ENCODE results near the gene UNC5CL. TPM values are rescaled to one million over a fixed set of nuclear protein-coding genes. Genes with fewer than 3 reads are reported as not detected.

UNC5CL gene
- total and polyA plus RNA-seq, 2 of the 8 experiments (the other 6 are each of a cell fraction or from before 2014, with no cell fraction given) = 1.3 to 1.7 TPM

- TF ChIP-seq CTCF (IDR thresholded peaks at IDR 0.05; ENCODE audit: control extremely low read depth in 1 of 3, insufficient read depth in 1 of 3, low read depth in 1 of 3, low read length in 3 of 3) (peak; percentile 83 to 89 (median 85)), CBX5 (IDR thresholded peaks at IDR 0.05; ENCODE audit: low read depth, low read length) (no peak), RAD21 (IDR thresholded peaks at IDR 0.05 in 1 of 2, conservative IDR thresholded peaks at IDR 0.05 in 1 of 2; ENCODE audit: low read depth in 2 of 2, low read length in 2 of 2) (peak; percentile 76 to 80), NRF1 (IDR thresholded peaks at IDR 0.05; ENCODE audit: low read depth, low read length) (no peak)
Measured at GRCh38 chr6:41039060-41039998, at the start of gene UNC5CL (continued).

All from H1 (cell line).